ENCODE results near the gene ALDH9A1. TPM values are rescaled to one million over a fixed set of nuclear protein-coding genes. Genes with fewer than 3 reads are reported as not detected.

The ALDH9A1 gene
- total RNA-seq, 4 donors from 2014 or later, result 46.4 to 91.5 (median 63.3) TPM

DNA sequence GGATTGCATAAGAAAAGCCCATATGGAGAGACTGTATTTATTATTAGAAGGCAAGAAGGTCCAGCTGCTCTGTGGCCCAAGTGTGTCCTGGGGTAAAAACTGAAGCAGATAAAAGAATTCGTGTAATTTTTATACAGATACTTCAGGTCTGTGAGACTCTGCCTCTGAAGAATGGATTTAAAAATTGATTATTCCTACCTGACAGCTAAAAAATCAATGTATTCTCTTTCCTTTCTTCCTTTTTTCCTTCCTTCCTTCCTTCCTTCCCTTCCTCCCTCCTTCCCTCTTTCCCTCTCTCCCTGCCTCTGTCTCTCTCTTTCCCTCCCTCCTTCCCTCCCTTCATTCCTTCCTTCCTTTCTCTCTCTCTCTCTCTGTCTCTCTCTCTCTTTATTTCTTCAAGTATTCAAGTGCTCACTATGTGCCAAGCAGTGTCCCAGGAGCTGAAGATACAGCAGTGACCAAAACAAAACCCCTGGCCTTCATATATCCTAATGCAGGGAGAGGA, 78.7 kb downstream of the ALDH9A1 start:
- Histone ChIP-seq H3K36me3 (no peaks in the 10 kb centered on the region), H3K4me1 (no peaks in the 10 kb centered on the region), H3K27ac (no peak overlapping the region), H3K27me3 (no peaks in the 10 kb centered on the region), H3K4me3 (no peak overlapping the region), H3K9me3 (no peaks in the 10 kb centered on the region)
- no peak for DNase-seq
- no peak for TF ChIP-seq POLR2A (IDR thresholded peaks at IDR 0.05)
- no peak for TF ChIP-seq CTCF (IDR thresholded peaks at IDR 0.05 in 4 of 5, conservative IDR thresholded peaks at IDR 0.05 in 1 of 5)
- in situ Hi-C loops (cut with MboI; ENCODE audit: low sequenced_read_pairs in 4 of 4), result loop anchor here in 1 of 4 donors (10.0 kb wide), 1 partner anchor 145 kb away; the partner anchor contains the start of gene TMCO1
- intact Hi-C loops (cut with DNase I; ENCODE audit: low total_unique reads), result no loop called here
- no peak for ATAC-seq

GRCh38 chr1:165616987-165617546, 81.3 kb downstream of the ALDH9A1 start:
- Histone ChIP-seq H3K9me3 (no peaks in the 10 kb centered on the region), H3K36me3 (no peaks in the 10 kb centered on the region), H3K4me3 (no peak overlapping the region), H3K27me3 (no peaks in the 10 kb centered on the region), H3K27ac (no peak overlapping the region), H3K4me1 (no peaks in the 10 kb centered on the region)
- TF ChIP-seq POLR2A (IDR thresholded peaks at IDR 0.05), result no peak
- no peak for TF ChIP-seq CTCF (IDR thresholded peaks at IDR 0.05 in 4 of 5, conservative IDR thresholded peaks at IDR 0.05 in 1 of 5)
- intact Hi-C loops (cut with DNase I; ENCODE audit: low total_unique reads) (no loop called here), in situ Hi-C loops (cut with MboI; ENCODE audit: low sequenced_read_pairs in 4 of 4) (no loop called here)
- ATAC-seq, result no peak
- no peak for DNase-seq

DNA sequence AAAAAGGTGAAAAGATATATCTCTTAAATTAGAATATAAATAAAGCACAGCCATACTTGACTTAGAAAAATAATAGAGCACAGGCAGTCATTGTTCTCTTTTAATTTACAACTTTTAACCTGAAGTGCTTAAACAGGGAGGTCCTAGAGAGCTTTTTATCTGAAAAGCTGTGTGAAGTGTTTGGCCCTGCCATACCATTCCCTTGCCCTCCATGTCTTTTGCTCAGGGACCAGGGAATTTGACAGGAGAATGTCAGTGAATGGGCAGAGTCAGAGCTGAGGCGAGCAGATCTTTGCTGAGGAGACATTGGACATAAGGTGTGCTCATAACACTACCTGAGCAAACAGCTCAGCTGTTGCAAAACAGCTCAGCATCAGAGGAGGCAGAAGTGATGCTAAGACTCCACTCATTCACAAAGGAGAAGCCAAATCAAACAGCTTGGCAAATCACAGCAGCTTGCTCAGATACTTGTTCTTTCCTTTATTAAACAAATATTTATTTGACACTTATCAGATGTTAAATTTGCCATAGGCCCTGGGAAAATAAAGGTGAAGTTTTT, 82.2 kb downstream of the ALDH9A1 start:
- H3K4me1 ChIP-seq, result no peaks in the 10 kb centered on the region
- H3K27me3 ChIP-seq, result peaks cover 0 to 4% (median 0%) of the 10 kb centered on the region in 3 donors
- intact Hi-C loops (cut with DNase I; ENCODE audit: low total_unique reads), result no loop called here
- ATAC-seq (no peak), DNase-seq (no peak)
- no peaks in the 10 kb centered on the region for H3K9me3 ChIP-seq
- no peaks in the 10 kb centered on the region for H3K36me3 ChIP-seq
- no peak for TF ChIP-seq CTCF (IDR thresholded peaks at IDR 0.05 in 4 of 5, conservative IDR thresholded peaks at IDR 0.05 in 1 of 5)
- TF ChIP-seq POLR2A (IDR thresholded peaks at IDR 0.05), result no peak
- in situ Hi-C loops (cut with MboI; ENCODE audit: low sequenced_read_pairs in 4 of 4), result no loop called here
- H3K27ac ChIP-seq, result no peak overlapping the region
- H3K4me3 ChIP-seq, result no peak overlapping the region

Other genes starting within 250 kb of the ALDH9A1 start
- gene LRRC52, start 154.6 kb downstream of the ALDH9A1 start, total RNA-seq, result under 1 TPM in 1 of 4 donors, not detected in 3; 0.35 TPM
- 100 to 1,000 TPM; 101 to 275 (median 202) TPM for gene MGST3, start 67.3 kb downstream of the ALDH9A1 start, total RNA-seq
- gene TMCO1, start 70.3 kb upstream of the ALDH9A1 start, total RNA-seq, result 10 to 100 TPM; 28.7 to 46.9 (median 36.8) TPM
- 10 to 100 TPM; 14.0 to 32.7 (median 24.1) TPM for gene UCK2, start 129.1 kb upstream of the ALDH9A1 start, total RNA-seq